Suppressor macrophage (primary cell): Measurements from ENCODE around the gene SLC41A2.
"Not testable (repeated sequence)": the region's sequence is repeated elsewhere in the genome, so short reads cannot be mapped to it uniquely, and the experiment has no call there.

Source experiments
- DNase-seq, 4 experiments: peaks; one replicate each; pipeline ENCODE4 v3.0.0-alpha.2; 2020 to 2022
- total RNA-seq, 17 experiments: gene quantifications; one replicate each; lab custom pipeline; 2026; ENCODE audit warnings: mixed read lengths in 6 of 17, inconsistent platforms in 3 of 17; lab: John Stamatoyannopoulos, UW

The SLC41A2 gene
- total RNA-seq: 47.6 to 211 (median 70.4) reads per million in 17 experiments

GRCh38 chr12:104958001-104958804 lies at the start of gene SLC41A2:
TSS of gene SLC41A2 (minus strand) at chr12:104958290. CDS start at chr12:104928527, 29,763 bp downstream.
- DNase-seq: peak; percentile 89 to 96 (median 96)

- no peak for DNase-seq
Measured at GRCh38 chr12:105001476-105001875, 43.4 kb upstream of the SLC41A2 start.

GRCh38 chr12:104999347-104999685 lies 41.2 kb upstream of the SLC41A2 start:
- DNase-seq: no peak

GRCh38 chr12:104998423-104999346 lies 40.6 kb upstream of the SLC41A2 start:
- DNase-seq: no peak

GRCh38 chr12:104997541-104997940 lies 39.5 kb upstream of the SLC41A2 start:
- DNase-seq: peak; percentile 23 to 70 (median 54)

GRCh38 chr12:104994336-104994735 lies 36.2 kb upstream of the SLC41A2 start:
- DNase-seq: peak; percentile 35 to 74 (median 56)

GRCh38 chr12:104991565-104992128 lies 33.6 kb upstream of the SLC41A2 start:
- DNase-seq: no peak

GRCh38 chr12:104990950-104991349 lies 32.9 kb upstream of the SLC41A2 start:
- DNase-seq: no peak

- peak; percentile 88 to 95 (median 92) for DNase-seq
Measured at GRCh38 chr12:104986022-104986941, 28.2 kb upstream of the SLC41A2 start, which contains the start of gene NOPCHAP1. TSS of gene NOPCHAP1 (plus strand) at chr12:104986316. CDS start at chr12:104986353, 37 bp downstream.

- no peak for DNase-seq
Measured at GRCh38 chr12:104985206-104985605, 27.1 kb upstream of the SLC41A2 start.

- not testable (repeated sequence) for DNase-seq
Measured at GRCh38 chr12:104977688-104978087, 19.6 kb upstream of the SLC41A2 start.

GRCh38 chr12:104976703-104977102 lies 18.6 kb upstream of the SLC41A2 start:
- no peak for DNase-seq

GRCh38 chr12:104975587-104976343 lies 17.7 kb upstream of the SLC41A2 start:
- DNase-seq: peak in 1 of 4 experiments; percentile 22

GRCh38 chr12:104974626-104975290 lies 16.7 kb upstream of the SLC41A2 start:
- peak; percentile 80 to 94 (median 90) for DNase-seq

GRCh38 chr12:104973250-104973649 lies 15.2 kb upstream of the SLC41A2 start:
- DNase-seq: no peak

- peak in 2 of 4 experiments; percentile 28 to 37 for DNase-seq
Measured at GRCh38 chr12:104971306-104971705, 13.2 kb upstream of the SLC41A2 start.

GRCh38 chr12:104969343-104969742 lies 11.3 kb upstream of the SLC41A2 start:
- peak in 3 of 4 experiments; percentile 37 to 49 (median 43) for DNase-seq

- no peak for DNase-seq
Measured at GRCh38 chr12:104966677-104967076, 8.6 kb upstream of the SLC41A2 start.

- DNase-seq: peak; percentile 28 to 65 (median 56)
Measured at GRCh38 chr12:104964856-104965205, 6.7 kb upstream of the SLC41A2 start.

- DNase-seq: no peak
Measured at GRCh38 chr12:104964167-104964855, 6.2 kb upstream of the SLC41A2 start.
